AG20443 (cell line): ENCODE measurements around the gene CCL14.

ENCODE experiments used
- DNase-seq: peaks from one replicate; pipeline ENCODE4 v3.0.0; 2012; ENCODE audit warnings: low spot score, mixed read lengths

CCL14 gene

DNA sequence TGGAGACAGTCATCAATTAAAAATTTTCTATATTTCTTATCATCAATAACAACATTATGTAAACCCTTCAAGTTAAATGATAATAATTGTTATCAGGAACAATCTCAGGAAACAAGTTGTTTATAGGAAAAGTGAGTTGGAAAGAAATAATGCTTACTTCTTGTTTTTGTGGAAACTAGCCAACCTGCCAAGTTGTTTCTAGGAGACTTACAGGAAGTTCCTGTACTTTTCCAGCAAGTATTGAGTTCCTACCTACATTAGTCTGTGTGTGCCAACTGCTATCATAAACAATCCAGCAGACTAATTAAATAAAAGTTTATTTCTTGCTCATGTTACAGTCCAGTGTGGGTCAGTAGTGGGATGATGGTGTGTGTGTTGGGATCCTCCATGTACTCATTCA, 1.6 kb upstream of the CCL14 start:
- DNase-seq = no peak

DNA sequence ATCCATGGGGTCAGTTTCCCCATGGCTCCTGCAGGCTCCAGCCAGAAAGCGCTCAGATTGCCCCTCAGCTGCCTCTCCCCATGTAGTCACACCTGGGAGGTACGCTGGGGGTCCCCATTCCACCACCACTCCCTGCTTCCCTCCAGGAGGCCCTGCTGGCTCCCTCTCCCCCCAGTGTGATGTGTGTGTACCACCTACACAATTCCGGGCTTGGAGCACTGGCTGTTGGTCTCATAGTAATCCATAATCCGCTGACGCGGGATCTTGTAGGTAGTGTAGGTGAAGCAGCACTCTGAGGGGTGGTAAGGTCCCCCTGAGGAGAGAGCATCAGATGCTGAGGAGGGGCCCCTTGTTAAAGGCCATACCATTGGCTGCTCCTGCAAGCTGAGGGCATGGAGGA, 2.4 kb downstream of the CCL14 start:
- no peak for DNase-seq

DNA sequence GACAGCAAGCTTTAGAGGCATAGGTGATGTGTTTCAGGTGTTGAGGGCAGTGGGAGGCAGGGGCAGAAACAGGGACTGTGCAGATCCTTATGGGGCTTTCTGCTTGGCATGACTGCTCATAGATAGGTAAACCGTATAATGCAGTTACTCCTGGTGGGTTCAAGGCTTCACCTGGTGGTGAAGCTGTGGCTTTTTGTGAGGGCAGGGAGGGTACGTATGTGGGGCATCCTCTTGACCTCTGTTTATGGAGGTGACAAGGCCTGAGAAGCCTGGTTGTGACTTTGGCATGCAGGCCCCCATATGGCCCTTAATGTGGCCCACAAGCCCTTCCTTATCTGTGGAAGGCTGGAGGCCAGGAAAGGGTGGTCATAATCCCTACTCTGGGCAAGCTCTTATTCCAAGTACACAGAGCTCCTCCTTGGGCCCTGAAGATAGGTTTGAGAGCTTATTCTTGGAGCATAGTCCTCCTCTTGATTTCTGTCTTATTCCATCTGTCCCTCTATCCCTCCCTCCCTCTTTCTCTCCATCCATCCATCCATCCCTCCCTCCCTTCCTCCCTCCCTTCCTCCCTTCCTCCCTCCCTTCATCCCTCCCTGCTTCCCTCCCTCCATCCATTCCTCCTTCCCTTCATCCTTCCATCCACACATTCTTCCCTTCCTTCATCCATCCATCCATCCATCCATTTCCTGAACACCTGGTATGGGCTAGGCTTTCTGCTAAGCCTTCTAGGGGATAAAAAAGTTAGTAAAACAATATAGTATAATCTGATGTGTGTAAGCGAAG, 3.9 kb downstream of the CCL14 start:
- no peak for DNase-seq

DNA sequence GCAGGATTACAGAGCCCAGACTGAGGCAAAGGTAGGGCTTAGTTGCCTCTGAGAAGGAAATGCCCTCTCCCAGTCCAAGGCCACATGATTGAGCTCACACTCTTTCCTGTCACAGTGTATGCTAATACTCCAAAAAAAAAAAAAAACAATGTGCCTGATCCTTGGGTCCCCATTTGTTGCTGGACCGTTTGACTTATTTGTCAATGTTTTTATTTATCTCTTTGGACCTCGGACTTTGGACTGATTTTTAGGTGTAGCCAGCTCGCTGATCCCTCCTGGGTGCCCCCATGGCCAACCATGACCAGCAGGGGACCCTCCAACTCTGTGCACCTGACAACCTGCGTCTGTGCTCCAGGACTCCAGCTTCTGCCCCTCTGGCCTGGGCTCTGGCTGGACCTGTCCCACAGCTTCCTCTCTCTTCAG, 4.6 kb downstream of the CCL14 start:
- DNase-seq = no peak

- no peak for DNase-seq
Observed at GRCh38 chr17:35981246-35981645, 5.3 kb downstream of the CCL14 start, which contains the start of gene CCL16. Gene CCL16, minus strand, starts transcription at chr17:35981497. Its CDS starts 77 bp downstream, at chr17:35981420.

DNA sequence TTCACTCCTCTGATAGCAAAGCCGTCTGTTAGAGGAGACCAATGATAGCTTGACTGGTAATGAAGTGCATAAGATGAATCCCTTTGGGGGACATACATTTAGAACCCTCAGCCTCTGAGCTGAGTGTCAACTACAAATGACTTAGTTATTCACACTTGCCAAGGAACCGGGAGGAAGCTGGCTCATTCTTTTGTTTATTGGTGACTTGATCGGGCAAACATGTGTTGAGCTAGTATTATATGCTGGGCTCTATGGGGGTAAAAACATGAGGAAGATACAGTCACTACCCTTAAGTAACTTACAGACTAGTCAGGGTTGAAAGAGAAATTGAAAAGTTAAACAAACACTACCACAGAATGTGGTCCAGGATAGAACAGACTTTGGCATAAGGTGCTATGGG, 8.2 kb downstream of the CCL14 start:
- no peak for DNase-seq

- DNase-seq = no peak
Observed at GRCh38 chr17:35977509-35977908, 9.0 kb downstream of the CCL14 start.

DNA sequence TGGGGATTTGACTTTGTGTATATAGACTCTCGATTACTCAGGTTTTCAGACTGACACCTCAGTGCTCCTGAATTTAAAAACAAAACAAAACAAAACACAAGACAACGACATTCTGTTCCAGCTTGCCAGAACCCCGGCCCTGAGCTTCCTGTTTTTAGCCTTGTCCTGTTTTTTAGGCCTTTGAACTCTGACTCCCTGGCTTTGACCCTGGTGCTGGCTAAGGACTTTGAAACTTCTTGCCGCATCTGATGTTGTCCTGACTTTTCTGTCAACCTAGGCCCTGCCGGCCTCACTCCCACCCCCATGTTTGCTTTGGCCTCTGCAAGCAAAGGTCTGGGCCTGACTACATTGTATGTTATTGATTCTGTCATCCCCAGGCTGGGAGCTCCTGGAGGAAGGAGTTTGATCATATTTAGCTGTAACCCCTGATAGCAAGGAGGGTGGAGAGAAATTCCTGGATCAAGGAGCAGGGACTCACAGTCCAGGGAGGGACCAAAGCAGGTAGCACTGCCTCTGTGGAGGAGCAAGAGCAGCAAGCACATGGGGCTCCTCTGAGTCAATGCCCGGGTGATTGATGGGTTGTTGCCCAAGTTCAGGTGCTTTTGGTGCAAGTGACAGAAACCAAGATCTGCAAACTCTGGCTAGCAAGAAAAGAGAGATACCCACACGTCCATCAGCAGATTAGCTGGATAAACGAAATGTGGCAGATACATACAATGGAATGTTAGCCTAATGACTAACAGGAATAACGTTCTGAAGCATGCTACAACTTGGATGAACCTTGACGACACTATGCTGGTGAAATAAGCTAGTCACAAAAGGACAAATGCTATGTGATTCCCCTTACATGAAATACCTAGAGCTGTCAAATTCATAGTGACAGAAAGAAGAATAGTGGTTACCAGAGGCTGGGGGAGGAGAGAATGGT, 12.9 kb downstream of the CCL14 start:
- DNase-seq = no peak

DNA sequence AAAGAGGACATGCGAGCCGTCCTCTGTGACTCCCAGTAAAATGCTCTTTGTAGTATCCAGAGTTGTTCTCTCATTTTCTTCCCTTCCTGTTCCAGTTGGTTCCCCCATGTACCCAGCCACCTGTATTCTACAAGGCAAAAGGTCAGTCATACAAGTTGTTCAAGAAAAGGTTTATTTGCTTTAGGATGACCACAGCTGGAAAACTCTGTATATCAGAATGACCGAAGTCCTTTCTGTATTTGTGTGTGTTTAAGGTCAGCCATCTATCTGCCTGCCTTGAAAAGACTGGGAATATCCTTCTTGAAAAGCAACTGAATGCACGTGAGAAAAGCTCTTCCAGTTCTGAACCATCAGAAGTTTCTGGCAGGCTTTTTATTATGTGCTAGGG, 13.6 kb downstream of the CCL14 start:
- DNase-seq = no peak

- DNase-seq = no peak
Observed at GRCh38 chr17:35972535-35972934, 14.0 kb downstream of the CCL14 start.

DNA sequence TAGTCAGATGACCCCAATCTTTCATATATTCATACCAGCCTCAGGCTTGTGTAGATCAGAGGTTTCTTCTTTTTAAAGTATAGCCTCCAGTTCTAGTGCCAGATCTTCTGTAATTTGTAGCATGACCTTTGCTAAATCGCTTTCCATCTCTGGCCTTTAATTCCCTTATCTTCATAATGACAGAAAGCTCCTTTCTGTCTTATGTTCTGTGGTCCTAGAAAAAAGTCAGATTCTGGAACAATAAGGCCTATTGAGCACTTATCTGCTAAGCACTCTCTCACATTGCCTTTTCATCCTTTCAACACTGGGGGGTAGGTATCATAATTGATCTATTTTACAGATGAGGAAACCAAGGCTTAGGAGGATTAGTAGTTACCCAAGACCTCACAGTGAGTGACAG, 14.5 kb downstream of the CCL14 start:
- DNase-seq = no peak

DNA sequence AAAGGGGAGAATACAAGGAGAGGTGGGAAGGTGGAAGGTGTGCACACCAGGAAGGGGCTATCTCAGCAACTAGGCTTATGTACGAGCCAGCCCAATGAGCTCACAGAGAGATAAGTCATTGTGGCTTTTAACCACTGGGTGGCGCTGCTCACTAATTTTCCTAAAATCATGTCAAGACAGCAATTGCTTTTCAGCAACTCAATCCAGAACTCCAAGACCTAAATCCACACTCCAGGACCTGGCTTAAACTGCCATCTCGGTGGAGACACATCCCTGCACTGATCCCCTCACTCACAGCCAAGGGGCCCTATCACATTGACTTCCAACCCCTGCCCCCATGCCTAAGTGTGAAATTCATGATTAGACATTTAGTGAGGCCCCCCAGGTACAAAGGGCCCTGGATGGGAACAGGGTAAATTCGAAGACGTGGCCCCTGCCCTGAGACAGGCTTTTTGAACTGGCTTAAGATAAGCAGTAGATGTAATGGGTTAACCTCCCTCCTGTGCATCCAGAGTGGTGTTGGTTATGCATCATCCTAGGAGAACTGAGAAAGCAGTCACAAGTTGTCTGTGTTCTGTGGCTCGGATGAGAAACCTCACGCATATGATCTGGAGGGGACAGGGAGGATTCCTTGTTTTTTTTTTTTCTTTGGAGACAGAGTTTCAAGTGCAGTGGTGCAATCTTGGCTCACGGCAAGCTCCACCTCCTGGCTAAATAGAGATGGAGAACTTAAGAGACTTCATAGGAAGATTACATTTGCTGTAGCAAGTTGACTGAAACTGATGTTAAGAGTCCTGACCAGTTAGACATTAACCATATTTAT, 16.8 kb downstream of the CCL14 start:
- DNase-seq = peak; percentile 76

- no peak for DNase-seq
Observed at GRCh38 chr17:35968520-35969054, 17.9 kb downstream of the CCL14 start.

DNA sequence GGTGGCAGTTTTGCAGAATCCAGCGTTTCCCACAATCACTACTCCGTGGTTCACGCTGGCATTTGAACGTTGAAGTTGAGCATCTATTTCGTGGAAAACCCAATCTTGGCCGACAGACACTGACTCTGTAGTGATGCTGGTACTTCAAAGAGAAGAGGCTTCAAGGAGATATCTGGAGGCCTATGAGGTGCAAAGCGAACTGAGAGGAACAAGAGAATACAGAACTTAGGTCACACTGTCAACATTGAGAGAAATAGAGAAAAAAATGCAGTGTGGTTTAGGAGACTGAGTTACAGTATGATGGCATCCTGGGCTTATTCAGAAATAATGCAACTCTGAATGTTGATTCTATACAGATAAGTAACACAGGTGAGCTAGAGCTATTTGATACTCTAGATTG, 21.3 kb downstream of the CCL14 start:
- no peak for DNase-seq

DNA sequence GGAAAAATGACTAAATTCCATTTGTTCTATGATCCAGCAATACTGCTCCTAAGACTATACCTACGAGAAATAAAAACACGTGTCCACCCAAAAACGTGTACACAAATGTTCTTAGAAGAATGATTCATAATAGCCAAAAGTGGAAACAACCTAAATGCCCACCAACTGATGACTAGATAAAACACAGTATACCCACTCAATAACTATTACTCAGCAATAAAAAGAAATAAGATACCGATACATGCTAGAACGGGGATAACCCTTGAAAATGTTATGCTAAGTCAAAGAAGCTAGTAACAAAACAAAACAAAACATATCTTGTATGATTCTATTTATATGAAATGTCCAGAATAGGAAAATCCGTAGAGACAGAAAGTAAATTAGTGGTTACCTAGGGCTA, 22.9 kb downstream of the CCL14 start:
- DNase-seq = no peak

GRCh38 chr17:35953720-35954119, 32.8 kb downstream of the CCL14 start:
- DNase-seq = no peak

DNA sequence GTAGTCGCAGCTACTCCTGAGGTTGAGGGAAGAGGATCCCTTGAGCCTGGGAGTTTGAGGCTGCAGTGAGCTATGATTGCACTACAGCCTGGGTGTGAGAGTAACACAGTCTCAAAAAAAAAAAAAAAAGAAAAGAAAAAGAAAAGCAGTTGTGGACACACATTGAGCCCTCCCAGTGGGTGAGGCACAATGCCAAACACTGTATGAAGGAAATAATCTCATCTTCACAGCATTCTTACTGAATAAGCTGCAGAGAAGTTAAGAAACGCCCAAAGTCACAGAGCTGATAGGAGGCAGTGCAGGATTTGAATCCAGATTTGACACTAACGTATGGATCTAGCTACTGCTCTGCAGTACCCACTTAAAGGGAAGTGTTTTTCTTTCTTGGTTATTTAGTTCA, 37.1 kb downstream of the CCL14 start:
- DNase-seq = no peak

GRCh38 chr17:35948092-35948491, 38.4 kb downstream of the CCL14 start:
- DNase-seq = no peak

DNA sequence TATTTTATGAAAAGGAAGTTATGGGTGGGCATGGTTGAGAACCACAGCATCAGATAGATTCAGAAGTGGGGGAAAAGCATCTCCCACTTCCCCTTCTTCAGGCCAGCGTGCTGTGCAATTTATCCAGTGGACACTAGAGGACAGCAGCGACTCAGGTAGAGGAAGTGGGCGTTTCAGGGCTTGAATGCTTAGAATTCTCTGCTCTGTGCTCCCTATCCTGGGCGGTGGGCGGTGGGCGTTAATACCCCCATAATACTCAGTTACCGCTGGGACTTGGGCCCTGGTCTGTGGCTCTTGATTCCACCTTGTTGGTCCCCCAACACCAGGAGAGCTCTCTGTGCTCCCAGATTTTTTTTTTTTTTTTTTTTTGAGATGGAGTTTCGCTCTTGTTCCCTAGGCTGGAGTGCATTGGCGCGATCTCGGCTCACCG, 39.4 kb downstream of the CCL14 start:
- peak; percentile 46 for DNase-seq

DNA sequence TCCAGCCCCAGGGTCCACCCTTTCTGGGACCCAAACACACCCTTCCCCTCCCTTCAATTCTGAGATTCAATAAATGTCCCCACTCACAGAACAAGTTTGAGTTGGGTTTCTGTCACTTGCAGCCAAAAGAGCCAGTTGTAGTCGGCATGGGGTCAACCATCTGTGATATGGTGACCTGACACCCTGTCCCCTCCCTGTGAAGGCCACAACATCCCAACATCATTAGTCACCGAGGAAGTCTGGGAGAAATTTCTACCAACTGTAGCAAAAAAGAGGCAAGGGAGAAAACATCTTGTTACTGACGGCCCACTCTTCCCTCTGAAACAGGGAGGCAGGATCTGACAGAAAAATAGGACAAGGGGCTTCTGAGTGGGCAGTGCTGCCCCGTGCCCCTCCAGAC, 42.4 kb downstream of the CCL14 start:
- no peak for DNase-seq

- no peak for DNase-seq
Observed at GRCh38 chr17:35943537-35943936, 43.0 kb downstream of the CCL14 start, which contains the start of gene LYZL6. Gene LYZL6, minus strand, starts transcription at chr17:35943713. Its CDS starts 4,357 bp downstream, at chr17:35939356.
